ENCODE results near the gene SMPDL3A.

Gene SMPDL3A

GRCh38 chr6:122797537-122797936 lies 8.5 kb downstream of the SMPDL3A start:
- DNase-seq (ENCODE audit: insufficient read length) = no peak

GRCh38 chr6:122798099-122798641 lies 9.1 kb downstream of the SMPDL3A start:
- peak; percentile 9 for FAIRE-seq
- TF ChIP-seq TAF1 (IDR thresholded peaks at IDR 0.05; ENCODE audit: borderline replicate concordance, low read depth, low read length) (no peak), POLR2AphosphoS5 (IDR thresholded peaks at IDR 0.05; ENCODE audit: low read depth, low read length) (no peak), POLR2A (IDR thresholded peaks at IDR 0.05; ENCODE audit: low read depth, low read length) (no peak)
- DNase-seq (ENCODE audit: insufficient read length) = no peak

More at GRCh38 chr6:122797537-122797936, 8.5 kb downstream of the SMPDL3A start:
- TF ChIP-seq POLR2A (IDR thresholded peaks at IDR 0.05; ENCODE audit: low read depth, low read length) (no peak), POLR2AphosphoS5 (IDR thresholded peaks at IDR 0.05; ENCODE audit: low read depth, low read length) (no peak), TAF1 (IDR thresholded peaks at IDR 0.05; ENCODE audit: borderline replicate concordance, low read depth, low read length) (no peak)
- FAIRE-seq = no peak

- DNase-seq (ENCODE audit: insufficient read length) = no peak
- FAIRE-seq = no peak
Observed at GRCh38 chr6:122799140-122799745, 10.2 kb downstream of the SMPDL3A start.

GRCh38 chr6:122799916-122800686 lies 11.0 kb downstream of the SMPDL3A start:
- no peak for FAIRE-seq
- no peak for DNase-seq (ENCODE audit: insufficient read length)
- TF ChIP-seq POLR2AphosphoS5 (IDR thresholded peaks at IDR 0.05; ENCODE audit: low read depth, low read length) = no peak
- no peak for TF ChIP-seq TAF1 (IDR thresholded peaks at IDR 0.05; ENCODE audit: borderline replicate concordance, low read depth, low read length)
- TF ChIP-seq POLR2A (IDR thresholded peaks at IDR 0.05; ENCODE audit: low read depth, low read length) = no peak

More at GRCh38 chr6:122799140-122799745, 10.2 kb downstream of the SMPDL3A start:
- TF ChIP-seq TAF1 (IDR thresholded peaks at IDR 0.05; ENCODE audit: borderline replicate concordance, low read depth, low read length) (no peak), POLR2A (IDR thresholded peaks at IDR 0.05; ENCODE audit: low read depth, low read length) (no peak), POLR2AphosphoS5 (IDR thresholded peaks at IDR 0.05; ENCODE audit: low read depth, low read length) (no peak)

GRCh38 chr6:122800906-122801305 lies 11.8 kb downstream of the SMPDL3A start:
- DNase-seq (ENCODE audit: insufficient read length) = no peak
- no peak for TF ChIP-seq POLR2A (IDR thresholded peaks at IDR 0.05; ENCODE audit: low read depth, low read length)
- no peak for TF ChIP-seq POLR2AphosphoS5 (IDR thresholded peaks at IDR 0.05; ENCODE audit: low read depth, low read length)
- no peak for TF ChIP-seq TAF1 (IDR thresholded peaks at IDR 0.05; ENCODE audit: borderline replicate concordance, low read depth, low read length)
- no peak for FAIRE-seq

- TF ChIP-seq POLR2A (IDR thresholded peaks at IDR 0.05; ENCODE audit: low read depth, low read length) (no peak), TAF1 (IDR thresholded peaks at IDR 0.05; ENCODE audit: borderline replicate concordance, low read depth, low read length) (no peak), POLR2AphosphoS5 (IDR thresholded peaks at IDR 0.05; ENCODE audit: low read depth, low read length) (no peak)
- FAIRE-seq (no peak), DNase-seq (ENCODE audit: insufficient read length) (no peak)
Observed at GRCh38 chr6:122801397-122801796, 12.3 kb downstream of the SMPDL3A start.

- no peak for FAIRE-seq
- no peak for TF ChIP-seq TAF1 (IDR thresholded peaks at IDR 0.05; ENCODE audit: borderline replicate concordance, low read depth, low read length)
- no peak for TF ChIP-seq POLR2A (IDR thresholded peaks at IDR 0.05; ENCODE audit: low read depth, low read length)
- TF ChIP-seq POLR2AphosphoS5 (IDR thresholded peaks at IDR 0.05; ENCODE audit: low read depth, low read length) = no peak
- no peak for DNase-seq (ENCODE audit: insufficient read length)
Observed at GRCh38 chr6:122803171-122803661, 14.2 kb downstream of the SMPDL3A start.

- DNase-seq (ENCODE audit: insufficient read length) (no peak), FAIRE-seq (no peak)
- TF ChIP-seq TAF1 (IDR thresholded peaks at IDR 0.05; ENCODE audit: borderline replicate concordance, low read depth, low read length) (no peak), POLR2AphosphoS5 (IDR thresholded peaks at IDR 0.05; ENCODE audit: low read depth, low read length) (no peak), POLR2A (IDR thresholded peaks at IDR 0.05; ENCODE audit: low read depth, low read length) (no peak)
Observed at GRCh38 chr6:122804962-122805485, 16.0 kb downstream of the SMPDL3A start.

GRCh38 chr6:122806291-122806690 lies 17.2 kb downstream of the SMPDL3A start:
- no peak for TF ChIP-seq POLR2A (IDR thresholded peaks at IDR 0.05; ENCODE audit: low read depth, low read length)
- TF ChIP-seq POLR2AphosphoS5 (IDR thresholded peaks at IDR 0.05; ENCODE audit: low read depth, low read length) = no peak
- no peak for TF ChIP-seq TAF1 (IDR thresholded peaks at IDR 0.05; ENCODE audit: borderline replicate concordance, low read depth, low read length)
- FAIRE-seq = no peak

GRCh38 chr6:122808121-122808885 lies 19.2 kb downstream of the SMPDL3A start:
- DNase-seq (ENCODE audit: insufficient read length) (no peak), FAIRE-seq (no peak)
- TF ChIP-seq TAF1 (IDR thresholded peaks at IDR 0.05; ENCODE audit: borderline replicate concordance, low read depth, low read length) (no peak), POLR2A (IDR thresholded peaks at IDR 0.05; ENCODE audit: low read depth, low read length) (no peak), POLR2AphosphoS5 (IDR thresholded peaks at IDR 0.05; ENCODE audit: low read depth, low read length) (no peak)

More at GRCh38 chr6:122806291-122806690, 17.2 kb downstream of the SMPDL3A start:
- DNase-seq (ENCODE audit: insufficient read length) = no peak

GRCh38 chr6:122809001-122809400 lies 19.9 kb downstream of the SMPDL3A start:
- FAIRE-seq (no peak), DNase-seq (ENCODE audit: insufficient read length) (no peak)
- no peak for TF ChIP-seq POLR2A (IDR thresholded peaks at IDR 0.05; ENCODE audit: low read depth, low read length)
- no peak for TF ChIP-seq POLR2AphosphoS5 (IDR thresholded peaks at IDR 0.05; ENCODE audit: low read depth, low read length)
- no peak for TF ChIP-seq TAF1 (IDR thresholded peaks at IDR 0.05; ENCODE audit: borderline replicate concordance, low read depth, low read length)

All from GM12892 (cell line).